Left ventricle myocardium inferior (tissue), 1 donor: ENCODE results near the gene STIMATE. TPM values are rescaled to one million over a fixed set of nuclear protein-coding genes. Genes with fewer than 3 reads are reported as not detected.

Experiments
- DNase-seq: peaks from one replicate; pipeline ENCODE4 v3.0.0-alpha.2; 2020
- H3K27ac ChIP-seq: fragments of 200-600 bp; replicated peaks from 2 replicates; pipeline ENCODE4 v1.8.0; 2021
- H3K27me3 ChIP-seq: fragments of 200-600 bp; 2 replicates; pipeline ENCODE4 v1.8.0; 2021; ENCODE audit warnings: low read depth
- H3K36me3 ChIP-seq: fragments of 200-600 bp; 2 replicates; pipeline ENCODE4 v1.8.0; 2021
- H3K4me1 ChIP-seq: fragments of 200-600 bp; 2 replicates; pipeline ENCODE4 v1.8.0; 2021
- H3K4me3 ChIP-seq: fragments of 200-600 bp; 2 replicates; pipeline ENCODE4 v1.8.0; 2021; ENCODE audit warnings: mild to moderate bottlenecking, moderate library complexity
- H3K9me3 ChIP-seq: fragments of 200-600 bp; replicated peaks from 2 replicates; pipeline ENCODE4 v1.8.0; 2021
- CTCF ChIP-seq: fragments of 200-600 bp; IDR thresholded peaks from 2 replicates; pipeline ENCODE4 v1.8.0; 2021; ENCODE audit warnings: antibody characterized with exemption, mild to moderate bottlenecking, borderline replicate concordance
- intact Hi-C: fragments of 100-400 bp; cut with micrococcal nuclease; formaldehyde crosslinking; loops from one replicate; pipeline ENCODE4 v1.11.0; 2022
- total RNA-seq: library from RNA; stranded (reverse); fragmentation: NEBNext Ultra II Directional; extraction: Animal tissue kit (Norgen Biotek cat#: 25700); gene quantifications from one replicate; pipeline ENCODE4 v1.2.1, GENCODE V29; 2021
- donor health status: DM: no; HTN: yes; CAD: no; lungs with severe emphysema.

STIMATE gene
- total RNA-seq, 1 donor from 2014 or later, result 6.3 TPM

GRCh38 chr3:52852419-52852818 is 44.9 kb downstream of the STIMATE start:
- no peak overlapping the region for H3K27ac ChIP-seq
- DNase-seq, result no peak
- no peak overlapping the region for H3K4me3 ChIP-seq
- intact Hi-C loops, result no loop called here
- no peaks in the 10 kb centered on the region for H3K27me3 ChIP-seq
- H3K4me1 ChIP-seq, result peaks cover 7% of the 10 kb centered on the region
- H3K9me3 ChIP-seq, result no peaks in the 10 kb centered on the region
- H3K36me3 ChIP-seq, result peaks cover 63% of the 10 kb centered on the region
- TF ChIP-seq CTCF, result no peak

- H3K36me3 ChIP-seq, result peaks cover 68% of the 10 kb centered on the region
- intact Hi-C loops, result no loop called here
- DNase-seq, result no peak
- no peaks in the 10 kb centered on the region for H3K27me3 ChIP-seq
- peak; percentile 62 for TF ChIP-seq CTCF
- no peaks in the 10 kb centered on the region for H3K9me3 ChIP-seq
- no peak overlapping the region for H3K4me3 ChIP-seq
- H3K27ac ChIP-seq, result no peak overlapping the region
- peaks cover 3% of the 10 kb centered on the region for H3K4me1 ChIP-seq
Measured at GRCh38 chr3:52851348-52851747, 46.0 kb downstream of the STIMATE start.

GRCh38 chr3:52849656-52850055 is 47.7 kb downstream of the STIMATE start:
- H3K27me3 ChIP-seq, result no peaks in the 10 kb centered on the region
- H3K9me3 ChIP-seq, result no peaks in the 10 kb centered on the region
- TF ChIP-seq CTCF, result no peak
- H3K4me3 ChIP-seq, result no peak overlapping the region
- H3K36me3 ChIP-seq, result peaks cover 64% of the 10 kb centered on the region
- intact Hi-C loops, result no loop called here
- H3K27ac ChIP-seq, result no peak overlapping the region
- peaks cover 18% of the 10 kb centered on the region for H3K4me1 ChIP-seq
- DNase-seq, result no peak

GRCh38 chr3:52848617-52849016 is 48.7 kb downstream of the STIMATE start:
- no peaks in the 10 kb centered on the region for H3K9me3 ChIP-seq
- no peak overlapping the region for H3K4me3 ChIP-seq
- H3K36me3 ChIP-seq, result peaks cover 55% of the 10 kb centered on the region
- no peaks in the 10 kb centered on the region for H3K27me3 ChIP-seq
- TF ChIP-seq CTCF, result no peak
- intact Hi-C loops, result no loop called here
- peak overlapping the region; percentile 5 for H3K27ac ChIP-seq
- H3K4me1 ChIP-seq, result peaks cover 28% of the 10 kb centered on the region
- no peak for DNase-seq

- H3K27me3 ChIP-seq, result no peaks in the 10 kb centered on the region
- no peak overlapping the region for H3K4me3 ChIP-seq
- TF ChIP-seq CTCF, result no peak
- H3K27ac ChIP-seq, result peak overlapping the region; percentile 86
- no peak for DNase-seq
- intact Hi-C loops, result no loop called here
- peaks cover 36% of the 10 kb centered on the region for H3K4me1 ChIP-seq
- H3K36me3 ChIP-seq, result peaks cover 52% of the 10 kb centered on the region
- no peaks in the 10 kb centered on the region for H3K9me3 ChIP-seq
Measured at GRCh38 chr3:52847726-52848125, 49.6 kb downstream of the STIMATE start.

- no peak for DNase-seq
- Histone ChIP-seq H3K9me3 (no peaks in the 10 kb centered on the region), H3K27me3 (no peaks in the 10 kb centered on the region), H3K36me3 (peaks cover 51% of the 10 kb centered on the region), H3K4me3 (no peak overlapping the region), H3K27ac (peak overlapping the region; percentile 86), H3K4me1 (peaks cover 41% of the 10 kb centered on the region)
- TF ChIP-seq CTCF, result no peak
- intact Hi-C loops, result no loop called here
Measured at GRCh38 chr3:52847241-52847640, 50.1 kb downstream of the STIMATE start.
